Stomach (tissue), 4 donors: ENCODE data around the gene FAM110A.

Source experiments
- POLR2A ChIP-seq, 4 donors: fragments of 450-650 bp; IDR thresholded peaks; one replicate each; pipeline ENCODE4 v1.6.1; 2016; ENCODE audit warnings: antibody characterized with exemption in 4 of 4, control low read depth in 2 of 4, mild to moderate bottlenecking in 1 of 4, moderate library complexity in 1 of 4
- TF ChIP-seq, protein P1 (sequence below), 7 experiments: fragments of 450-650 bp in 4 of 7; fragments of 200-600 bp in 3 of 7; sonication (generic) in 3 of 7; IDR thresholded peaks; one replicate each; pipeline ENCODE4 v1.5.1; 2016 to 2019; ENCODE audit warnings: antibody characterized with exemption in 7 of 7, control low read depth in 2 of 7, mild to moderate bottlenecking in 1 of 7

DNA sequence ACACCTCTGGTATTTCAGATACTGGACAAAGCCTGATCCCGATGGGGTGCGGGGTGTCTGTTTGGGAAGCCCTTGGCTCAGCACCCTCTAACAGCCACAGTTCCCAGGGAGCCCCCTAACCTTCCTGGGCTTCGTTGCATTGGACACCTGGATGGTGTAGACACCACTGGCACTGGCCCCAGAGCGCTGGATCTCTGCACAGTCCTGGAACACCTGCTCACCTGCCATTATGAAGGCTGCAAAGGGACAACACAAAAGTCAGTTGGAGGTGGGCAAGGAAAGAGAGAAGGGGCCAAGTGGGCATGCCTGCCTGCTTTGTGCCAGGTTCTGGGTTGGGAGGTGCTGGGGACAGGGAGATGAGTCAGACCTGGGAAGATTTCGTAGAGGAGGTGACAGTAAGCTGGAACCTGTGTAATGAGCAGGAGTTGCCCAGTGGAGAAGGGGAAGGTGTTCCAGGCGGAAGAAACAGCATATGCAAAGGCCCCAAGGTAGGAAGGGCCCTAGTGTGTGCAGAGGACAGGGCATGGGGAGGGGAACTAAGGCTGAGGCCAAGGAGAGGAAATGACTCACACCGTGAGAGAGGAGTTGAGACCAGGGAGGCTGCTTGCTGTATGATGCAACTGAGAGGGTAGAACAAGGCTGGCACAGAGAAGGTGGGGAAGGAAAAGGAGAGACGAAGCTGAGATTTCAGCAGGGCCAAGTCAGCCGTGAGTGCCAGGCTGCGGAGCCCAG is 47.7 kb downstream of the FAM110A start:
- TF ChIP-seq, protein P1, sequence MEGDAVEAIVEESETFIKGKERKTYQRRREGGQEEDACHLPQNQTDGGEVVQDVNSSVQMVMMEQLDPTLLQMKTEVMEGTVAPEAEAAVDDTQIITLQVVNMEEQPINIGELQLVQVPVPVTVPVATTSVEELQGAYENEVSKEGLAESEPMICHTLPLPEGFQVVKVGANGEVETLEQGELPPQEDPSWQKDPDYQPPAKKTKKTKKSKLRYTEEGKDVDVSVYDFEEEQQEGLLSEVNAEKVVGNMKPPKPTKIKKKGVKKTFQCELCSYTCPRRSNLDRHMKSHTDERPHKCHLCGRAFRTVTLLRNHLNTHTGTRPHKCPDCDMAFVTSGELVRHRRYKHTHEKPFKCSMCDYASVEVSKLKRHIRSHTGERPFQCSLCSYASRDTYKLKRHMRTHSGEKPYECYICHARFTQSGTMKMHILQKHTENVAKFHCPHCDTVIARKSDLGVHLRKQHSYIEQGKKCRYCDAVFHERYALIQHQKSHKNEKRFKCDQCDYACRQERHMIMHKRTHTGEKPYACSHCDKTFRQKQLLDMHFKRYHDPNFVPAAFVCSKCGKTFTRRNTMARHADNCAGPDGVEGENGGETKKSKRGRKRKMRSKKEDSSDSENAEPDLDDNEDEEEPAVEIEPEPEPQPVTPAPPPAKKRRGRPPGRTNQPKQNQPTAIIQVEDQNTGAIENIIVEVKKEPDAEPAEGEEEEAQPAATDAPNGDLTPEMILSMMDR (IDR thresholded peaks at IDR 0.05) = no peak
- TF ChIP-seq POLR2A (IDR thresholded peaks at IDR 0.05) = no peak
